ENCODE measurements around the gene MECP2.

The MECP2 gene

GRCh38 chrX:154039577-154039976, 57.9 kb downstream of the MECP2 start:
- no peak overlapping the region for H3K4me3 ChIP-seq (ENCODE audit: low read depth, low read length)

- H3K4me3 ChIP-seq (ENCODE audit: low read depth, low read length): no peak overlapping the region
Observed at GRCh38 chrX:154038656-154039055, 58.9 kb downstream of the MECP2 start.

- H3K4me3 ChIP-seq (ENCODE audit: low read depth, low read length): no peak overlapping the region
Observed at GRCh38 chrX:154037754-154038153, 59.8 kb downstream of the MECP2 start.

GRCh38 chrX:154036513-154036912, 61.0 kb downstream of the MECP2 start:
- no peak overlapping the region for H3K4me3 ChIP-seq (ENCODE audit: low read depth, low read length)

GRCh38 chrX:154033848-154034247, 63.7 kb downstream of the MECP2 start:
- H3K4me3 ChIP-seq (ENCODE audit: low read depth, low read length): no peak overlapping the region

GRCh38 chrX:154032653-154033052, 64.9 kb downstream of the MECP2 start:
- H3K4me3 ChIP-seq (ENCODE audit: low read depth, low read length): no peak overlapping the region

- no peak overlapping the region for H3K4me3 ChIP-seq (ENCODE audit: low read depth, low read length)
Observed at GRCh38 chrX:154032160-154032559, 65.4 kb downstream of the MECP2 start.

- no peak overlapping the region for H3K4me3 ChIP-seq (ENCODE audit: low read depth, low read length)
Observed at GRCh38 chrX:154030715-154031305, 66.7 kb downstream of the MECP2 start.

- no peak overlapping the region for H3K4me3 ChIP-seq (ENCODE audit: low read depth, low read length)
Observed at GRCh38 chrX:154030266-154030665, 67.3 kb downstream of the MECP2 start.

GRCh38 chrX:154029439-154029838, 68.1 kb downstream of the MECP2 start:
- H3K4me3 ChIP-seq (ENCODE audit: low read depth, low read length): no peak overlapping the region

GRCh38 chrX:154028502-154029184, 68.9 kb downstream of the MECP2 start:
- H3K4me3 ChIP-seq (ENCODE audit: low read depth, low read length): no peak overlapping the region

- H3K4me3 ChIP-seq (ENCODE audit: low read depth, low read length): no peak overlapping the region
Observed at GRCh38 chrX:154027986-154028385, 69.5 kb downstream of the MECP2 start.

GRCh38 chrX:154027022-154027402, 70.5 kb downstream of the MECP2 start:
- H3K4me3 ChIP-seq (ENCODE audit: low read depth, low read length): no peak overlapping the region

GRCh38 chrX:154026136-154027021, 71.1 kb downstream of the MECP2 start:
- no peak overlapping the region for H3K4me3 ChIP-seq (ENCODE audit: low read depth, low read length)

GRCh38 chrX:154025230-154025629, 72.3 kb downstream of the MECP2 start:
- no peak overlapping the region for H3K4me3 ChIP-seq (ENCODE audit: low read depth, low read length)

GRCh38 chrX:154024271-154024670, 73.2 kb downstream of the MECP2 start:
- no peak overlapping the region for H3K4me3 ChIP-seq (ENCODE audit: low read depth, low read length)

GRCh38 chrX:154023276-154024000, 74.1 kb downstream of the MECP2 start:
- H3K4me3 ChIP-seq (ENCODE audit: low read depth, low read length): no peak overlapping the region

- H3K4me3 ChIP-seq (ENCODE audit: low read depth, low read length): no peak overlapping the region
Observed at GRCh38 chrX:154022108-154022507, 75.4 kb downstream of the MECP2 start.

GRCh38 chrX:154021131-154021611, 76.3 kb downstream of the MECP2 start:
- H3K4me3 ChIP-seq (ENCODE audit: low read depth, low read length): no peak overlapping the region

- H3K4me3 ChIP-seq (ENCODE audit: low read depth, low read length): no peak overlapping the region
Observed at GRCh38 chrX:154020536-154021115, 76.9 kb downstream of the MECP2 start.

Measured in iPS-11a (cell line).